Endothelial cell of coronary artery (primary cell): ENCODE measurements around the gene CBY1. TPM values are rescaled to one million over a fixed set of nuclear protein-coding genes. Genes with fewer than 3 reads are reported as not detected.

Experiments
- total RNA-seq: library from RNA; depleted of rRNA; stranded (reverse); fragments of >200 nt; gene quantifications from 2 replicates; pipeline ENCODE4 v1.2.3, GENCODE V29; 2014

CBY1 gene
- 21.8 and 23.3 TPM in 2 replicates for total RNA-seq

GRCh38 chr22:38656256-38657044 is at the start of gene CBY1, which contains the start of gene FAM227A:
Gene CBY1, plus strand, starts transcription at chr22:38656638. Its CDS starts 11,417 bp downstream, at chr22:38668055.
Gene FAM227A, minus strand, starts transcription at chr22:38656392. Its CDS starts 6,224 bp downstream, at chr22:38650168.

GRCh38 chr22:38681582-38682335 is 25.3 kb downstream of the CBY1 start, which contains the start of gene TOMM22:
Gene TOMM22, plus strand, starts transcription at chr22:38681957. Its CDS starts 22 bp downstream, at chr22:38681979.

GRCh38 chr22:38700789-38701628 is 44.6 kb downstream of the CBY1 start, which contains the start of gene JOSD1:
Gene JOSD1, minus strand, starts transcription at chr22:38700943. Its CDS starts 956 bp downstream, at chr22:38699987.

GRCh38 chr22:38705235-38706100 is 49.0 kb downstream of the CBY1 start, which contains the start of gene GTPBP1:
Gene GTPBP1, plus strand, starts transcription at chr22:38705944. Its CDS starts 12 bp downstream, at chr22:38705956.

Other genes starting within 250 kb of the CBY1 start
- not detected in 2 replicates for gene KCNJ4, start 201.4 kb upstream of the CBY1 start, total RNA-seq
- 27.4 and 36.0 TPM in 2 replicates for gene KDELR3, start 188.5 kb upstream of the CBY1 start, total RNA-seq
- 325 and 547 TPM in 2 replicates for gene DDX17, start 150.3 kb upstream of the CBY1 start, total RNA-seq
- gene DMC1, start 86.5 kb upstream of the CBY1 start, total RNA-seq, result 0.94 and 1.6 TPM in 2 replicates
- gene FAM227A, start 246 bp upstream of the CBY1 start, total RNA-seq, result 0.72 and 2.1 TPM in 2 replicates
- 73.9 and 100 TPM in 2 replicates for gene TOMM22, start 25.3 kb downstream of the CBY1 start, total RNA-seq
- gene JOSD1, start 44.3 kb downstream of the CBY1 start, total RNA-seq, result 56.3 and 61.4 TPM in 2 replicates
- gene GTPBP1, start 49.3 kb downstream of the CBY1 start, total RNA-seq, result 26.9 and 39.2 TPM in 2 replicates
- gene SUN2, start 99.4 kb downstream of the CBY1 start, total RNA-seq, result 80.3 and 114 TPM in 2 replicates
- 14.2 and 15.2 TPM in 2 replicates for gene DNAL4, start 137.5 kb downstream of the CBY1 start, total RNA-seq
- gene NPTXR, start 187.4 kb downstream of the CBY1 start, total RNA-seq, result 0.18 and 0.47 TPM in 2 replicates
- gene CBX6, start 215.6 kb downstream of the CBY1 start, total RNA-seq, result 25.9 and 30.3 TPM in 2 replicates